ENCODE results near the gene IGSF11.
"Not testable (repeated sequence)": the region's sequence is repeated elsewhere in the genome, so short reads cannot be mapped to it uniquely, and the experiment has no call there.

IGSF11 gene

DNA sequence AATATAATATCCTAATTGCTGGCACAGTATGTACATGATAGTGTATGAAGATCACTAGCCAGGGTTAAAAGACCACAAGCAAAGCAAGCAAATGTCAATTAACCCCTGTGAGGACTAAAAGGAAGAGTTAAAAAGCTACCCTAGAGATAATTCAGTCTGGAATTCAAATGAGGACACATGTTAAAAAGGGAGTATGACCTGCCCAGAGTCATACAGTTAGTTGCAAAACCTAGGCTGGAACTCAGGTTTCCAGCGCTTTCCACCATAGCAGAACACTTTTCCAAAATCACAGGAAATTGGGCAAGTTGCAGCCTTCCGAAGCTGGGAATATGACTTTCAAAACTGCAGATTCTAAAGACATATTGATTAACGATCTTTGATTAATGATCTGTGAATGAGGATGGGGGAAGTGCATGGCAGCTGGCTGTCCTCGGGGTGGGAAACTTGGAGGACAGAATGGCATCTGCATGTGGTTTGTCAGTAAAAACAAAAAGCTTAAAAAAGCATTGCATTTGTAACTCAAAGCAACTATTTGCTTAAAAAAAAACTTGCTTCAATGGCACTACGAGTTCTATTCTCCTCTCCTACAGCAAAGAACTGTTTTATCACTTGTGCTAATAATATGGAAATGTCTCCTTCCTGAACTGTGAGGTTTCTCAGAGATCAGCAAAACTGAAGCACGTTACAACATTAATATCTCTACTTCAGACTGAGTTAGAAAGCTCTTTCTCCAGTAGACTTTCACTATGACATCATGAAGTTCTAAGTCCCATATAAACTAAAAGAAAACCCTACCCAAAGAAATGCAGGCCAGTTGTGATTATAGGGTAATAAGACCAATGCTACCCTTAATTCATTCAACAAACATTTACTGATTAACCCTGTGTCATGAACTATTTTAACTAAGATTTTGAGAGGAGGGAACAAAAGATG, 46.2 kb downstream of the IGSF11 start:
- no peak for DNase-seq

DNA sequence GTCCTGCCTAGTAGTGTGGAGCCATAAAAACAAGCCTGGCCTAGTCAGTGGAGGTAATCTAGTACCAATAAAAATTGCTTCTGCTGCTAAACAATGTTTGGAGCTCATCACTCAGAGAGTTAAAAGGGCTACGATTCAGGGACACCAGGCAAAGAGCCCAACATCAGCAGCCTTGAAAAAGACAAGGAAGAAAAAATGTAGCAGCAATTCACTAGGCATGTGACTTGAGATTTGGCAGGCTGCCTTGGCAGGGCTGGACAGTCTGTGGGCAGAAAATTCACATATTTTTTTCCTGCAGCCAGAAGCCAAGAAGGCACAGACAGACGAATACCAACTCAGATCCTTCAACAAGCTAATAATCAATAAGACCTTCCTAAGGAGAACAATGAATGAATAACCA, 47.2 kb downstream of the IGSF11 start:
- no peak for DNase-seq

- no peak for DNase-seq
Observed at GRCh38 chr3:118986734-118987133, 47.9 kb downstream of the IGSF11 start.

DNA sequence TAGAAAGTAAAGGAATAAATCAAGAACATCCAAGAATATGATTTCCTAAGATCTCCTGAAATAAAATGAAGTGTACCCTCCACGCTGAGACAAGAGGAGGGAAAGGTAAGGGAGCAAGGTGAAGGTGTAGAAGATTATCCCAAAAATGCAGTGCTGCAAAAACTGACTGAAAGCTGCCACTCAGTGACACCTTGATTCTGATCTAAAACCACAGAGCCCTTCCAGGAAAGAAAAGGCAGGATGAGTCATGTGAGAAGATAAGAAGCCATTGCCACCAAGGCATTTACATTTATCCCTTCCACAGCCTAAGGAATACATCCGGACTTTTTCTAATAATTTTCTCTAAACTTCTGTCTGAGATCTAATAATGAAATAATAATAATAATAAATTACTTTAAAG, 49.9 kb downstream of the IGSF11 start:
- DNase-seq, result no peak

- DNase-seq, result no peak
Observed at GRCh38 chr3:118981494-118982134, 53.0 kb downstream of the IGSF11 start.

DNA sequence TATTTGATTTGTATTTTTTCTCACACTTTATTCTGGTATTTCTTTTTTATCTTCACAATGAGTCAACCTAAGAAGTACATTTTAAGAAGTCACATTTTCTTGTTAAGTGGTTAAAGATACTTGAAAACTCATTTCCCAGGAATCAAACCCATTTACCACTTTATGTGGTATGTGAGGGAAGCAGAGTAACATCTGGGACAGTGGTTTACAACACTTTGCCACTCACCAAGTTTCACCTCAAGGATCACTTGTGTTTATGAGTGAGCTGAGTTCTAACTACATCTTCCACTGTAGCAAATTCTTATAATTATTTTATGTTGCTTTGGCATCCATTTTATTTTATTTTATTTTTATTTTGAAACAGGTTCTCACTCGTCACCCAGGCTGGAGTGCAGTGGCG, 53.8 kb downstream of the IGSF11 start:
- DNase-seq, result no peak

GRCh38 chr3:118978393-118978758, 56.3 kb downstream of the IGSF11 start:
- no peak for DNase-seq

- no peak for DNase-seq
Observed at GRCh38 chr3:118977671-118978392, 56.8 kb downstream of the IGSF11 start.

GRCh38 chr3:118977118-118977517, 57.5 kb downstream of the IGSF11 start:
- DNase-seq, result no peak

DNA sequence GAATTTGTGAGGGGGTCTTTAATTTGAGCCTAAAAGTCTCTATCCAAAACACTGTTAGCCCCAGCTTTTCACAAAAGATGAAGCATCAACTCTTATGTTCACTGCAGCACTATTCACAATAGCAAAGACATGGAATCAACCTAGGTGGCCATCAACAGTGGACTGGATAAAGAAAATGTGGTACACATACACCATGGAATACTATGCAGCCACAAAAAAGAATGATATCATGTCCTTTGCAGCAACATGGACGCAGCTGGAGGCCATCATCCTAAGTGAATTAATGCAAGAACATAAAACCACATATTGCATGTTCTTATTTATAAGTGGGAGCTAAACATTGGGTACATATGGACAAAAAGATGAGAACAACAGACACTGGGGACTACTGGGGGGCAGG, 59.2 kb downstream of the IGSF11 start:
- not testable (repeated sequence) for DNase-seq

- DNase-seq, result no peak
Observed at GRCh38 chr3:118974356-118975097, 60.1 kb downstream of the IGSF11 start.

DNA sequence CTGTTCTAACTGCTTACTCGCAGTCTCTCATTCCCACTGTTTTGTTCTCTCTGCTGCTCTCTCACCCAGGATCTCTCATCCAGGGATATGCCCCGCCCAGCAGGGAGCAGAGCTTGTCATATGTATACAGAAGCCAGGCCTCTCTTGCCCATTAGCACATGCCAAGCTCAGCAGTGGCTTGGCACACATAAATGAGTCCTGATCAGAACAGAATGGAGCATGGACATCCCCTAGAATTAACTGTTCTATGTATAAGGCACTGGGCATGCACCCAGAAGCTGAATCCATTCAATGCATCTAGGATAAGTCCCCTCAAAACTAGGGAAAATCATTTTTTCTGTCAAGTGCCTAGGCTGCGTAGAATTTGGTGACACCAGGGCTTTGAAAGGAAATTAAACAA, 61.6 kb downstream of the IGSF11 start:
- no peak for DNase-seq

GRCh38 chr3:118970819-118971218, 63.8 kb downstream of the IGSF11 start:
- peak; percentile 59 for DNase-seq

- DNase-seq, result no peak
Observed at GRCh38 chr3:118968640-118969039, 66.0 kb downstream of the IGSF11 start.

DNA sequence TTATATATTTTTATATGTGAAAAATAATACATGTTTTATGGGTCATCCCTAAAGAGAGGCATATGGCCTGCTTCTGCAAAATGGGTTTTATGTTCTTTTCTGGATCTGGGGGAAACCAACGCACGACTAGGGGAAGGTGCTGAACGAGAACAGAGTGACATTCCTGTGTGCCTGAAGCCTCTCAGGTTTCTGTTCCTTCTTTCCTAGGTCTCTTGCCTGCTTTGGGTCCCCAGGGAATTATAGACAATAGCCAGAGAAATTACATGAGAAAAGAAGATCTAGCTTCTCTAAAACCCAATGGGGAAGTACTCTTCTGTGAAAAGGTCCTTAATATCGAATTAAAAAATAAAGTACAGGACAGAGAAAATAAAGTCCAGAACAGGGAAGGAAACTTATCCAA, 66.5 kb downstream of the IGSF11 start:
- DNase-seq, result no peak

GRCh38 chr3:118966700-118967099, 67.9 kb downstream of the IGSF11 start:
- no peak for DNase-seq

DNA sequence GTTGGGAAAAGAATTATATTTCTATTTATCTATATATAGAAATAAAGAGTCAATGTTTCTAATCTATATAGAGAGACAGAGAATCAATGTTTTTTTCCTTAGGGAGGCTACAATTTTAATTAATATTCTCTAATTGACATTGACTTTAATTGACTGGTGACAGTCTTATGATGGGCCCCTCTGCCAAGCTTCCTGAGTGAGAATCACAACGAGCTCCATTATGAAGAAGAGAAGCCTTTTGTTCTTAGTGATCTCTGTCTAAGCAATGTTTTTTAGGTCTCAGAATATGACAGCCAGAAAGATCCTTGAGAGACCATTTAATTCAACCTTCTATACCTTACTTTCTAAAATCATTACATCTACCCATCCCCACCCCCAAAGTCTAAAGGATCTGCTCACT, 70.9 kb downstream of the IGSF11 start:
- no peak for DNase-seq

DNA sequence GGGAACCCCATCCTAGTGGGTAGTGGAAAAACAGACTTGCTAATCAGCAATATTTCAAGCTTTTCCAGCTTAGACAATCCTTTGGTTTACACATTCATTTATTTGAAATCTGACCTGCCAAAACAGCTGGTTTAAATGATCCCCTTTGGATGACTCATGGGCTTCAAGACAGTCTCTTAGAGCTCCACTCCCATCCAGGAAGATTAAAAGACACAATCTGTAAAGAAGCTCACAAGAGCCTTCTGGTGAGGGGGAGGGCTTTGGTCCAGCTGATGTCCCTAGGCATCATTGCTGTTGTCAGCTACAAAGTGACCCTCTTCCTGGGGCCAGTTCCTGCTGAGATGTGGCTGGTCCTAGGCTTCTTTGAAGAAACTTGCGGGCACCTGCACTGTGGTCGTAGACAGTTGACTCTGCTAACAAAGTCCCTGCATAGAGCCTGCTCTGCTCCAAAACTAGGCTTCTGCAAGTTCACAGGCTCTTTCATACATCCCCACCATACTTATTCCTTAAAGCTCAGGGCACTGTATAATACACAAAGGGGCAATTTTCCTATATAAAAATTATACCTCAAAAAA, 73.7 kb downstream of the IGSF11 start:
- DNase-seq, result no peak

GRCh38 chr3:118955914-118956556, 78.6 kb downstream of the IGSF11 start:
- DNase-seq, result no peak

DNA sequence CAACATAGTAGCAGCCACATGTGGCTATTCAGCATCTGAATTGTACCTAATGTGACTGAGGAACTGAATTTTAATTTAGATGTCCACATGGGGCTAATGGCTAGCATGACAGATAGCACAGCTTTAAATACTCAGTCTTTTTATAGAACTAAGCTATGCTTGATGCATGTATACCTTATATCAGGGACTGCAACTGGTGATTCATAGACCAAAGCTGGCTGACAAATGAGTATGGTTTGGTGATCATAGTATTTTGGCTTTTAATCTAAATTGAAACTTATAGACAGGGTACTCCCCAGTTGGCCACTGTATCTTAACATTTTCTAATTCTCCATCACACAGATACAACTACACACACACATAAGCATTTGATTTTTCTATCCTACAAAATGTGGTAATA, 83.6 kb downstream of the IGSF11 start:
- no peak for DNase-seq

DNA sequence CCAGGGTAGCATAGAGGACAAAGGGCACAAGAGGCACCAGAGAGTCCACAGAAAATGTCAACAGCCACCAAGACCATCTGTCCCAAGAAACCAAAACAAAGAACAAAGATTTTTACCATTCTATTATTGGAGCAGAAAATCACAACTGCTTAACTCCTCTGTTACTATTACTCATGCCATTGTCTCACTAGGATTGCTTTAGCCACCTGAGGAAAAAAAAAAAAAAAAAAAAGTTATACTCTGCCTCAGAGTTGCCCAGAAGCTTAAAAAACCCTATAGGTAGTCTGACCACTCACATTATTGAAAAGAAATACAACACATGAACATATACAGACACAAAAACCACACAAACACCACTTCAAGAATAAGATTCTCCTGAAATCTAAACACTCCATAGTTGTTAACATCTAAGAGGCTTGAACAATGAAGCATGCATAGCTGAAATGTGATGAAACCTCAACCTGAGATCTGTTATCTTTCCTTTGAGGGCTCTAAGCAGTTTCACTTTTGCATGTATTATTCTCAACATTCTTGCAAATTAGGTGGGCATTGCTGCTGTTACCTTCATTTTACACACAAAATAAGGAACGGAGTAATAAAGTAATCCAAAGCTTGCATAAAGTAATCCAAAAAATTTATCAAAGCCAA, 85.4 kb downstream of the IGSF11 start:
- no peak for DNase-seq

DNA sequence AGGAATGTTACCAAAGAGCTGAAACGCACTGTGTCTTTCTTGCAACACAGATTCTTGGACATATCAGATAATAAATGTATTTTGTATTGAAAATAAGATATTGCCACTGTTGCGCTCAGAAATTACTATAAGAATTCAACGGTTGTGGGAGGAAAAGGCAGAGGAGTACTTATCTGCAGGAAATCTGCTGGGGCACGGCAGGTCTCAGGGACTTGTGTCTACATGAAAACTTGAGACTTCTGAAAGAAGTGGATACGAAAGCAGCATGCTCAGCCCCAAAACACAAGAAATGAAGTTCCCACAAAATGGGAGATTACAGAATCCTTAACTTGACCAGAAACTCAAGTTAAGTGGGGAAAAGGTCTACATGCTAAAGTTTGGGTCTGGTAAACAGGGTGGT, 86.5 kb downstream of the IGSF11 start:
- no peak for DNase-seq
